A549 (cell line): ENCODE results near the gene TMEM170A. TPM values are rescaled to one million over a fixed set of nuclear protein-coding genes. Genes with fewer than 3 reads are reported as not detected.
A peak's percentile ranks its signal among the peaks of the same experiment; 100 is the strongest.

Source experiments
- ATAC-seq, 2 experiments: fragments of 200-7000 bp in 1 of 2; fragments of >200 bp in 1 of 2; cut with Nextera tagmentation in 1 of 2; cut with Tn5 transposase in 1 of 2; 3 replicates each; pipeline versions ENCODE4 v1.8.0 to v1.9.1; 2018 to 2020; ENCODE audit warnings: mild to moderate bottlenecking in 1 of 2, moderate library complexity in 1 of 2
- CTCF ChIA-PET: fragments of 300-600 bp; sonication (Branson Sonifier 250); formaldehyde crosslinking; extraction: SDS; loops from one replicate; lab custom pipeline; 2021; ENCODE audit warnings: antibody characterized with exemption, inconsistent platforms; lab: Yijun Ruan, JAX
- POLR2A ChIA-PET: fragments of 350-600 bp; formaldehyde crosslinking; extraction: SDS; loops from one replicate; lab custom pipeline; 2021; ENCODE audit warnings: antibody characterized with exemption, inconsistent platforms; lab: Yijun Ruan, JAX
- DNase-seq, 2 experiments: peaks; one replicate each; pipeline versions ENCODE4 v3.0.0 to v3.0.0-alpha.2; 2011 to 2016; ENCODE audit warnings: low read depth in 1 of 2, low spot score in 1 of 2
- FAIRE-seq: peaks from 2 replicates; lab custom pipeline; 2011; peaks lifted over from hg19 to GRCh38; lab: Jason Lieb, UNC
- H3K27ac ChIP-seq, 2 experiments: fragments of >200 bp; sonication (Bioruptor Twin); formaldehyde crosslinking; 3 replicates each; pipeline ENCODE4 v1.5.1; 2016 to 2017
- H3K4me1 ChIP-seq: fragments of >200 bp; sonication (Bioruptor Twin); formaldehyde crosslinking; 3 replicates; pipeline ENCODE4 v1.6.1; 2016
- H3K4me2 ChIP-seq: fragments of >200 bp; sonication (Bioruptor Twin); formaldehyde crosslinking; 3 replicates; pipeline ENCODE4 v1.6.1; 2016
- H3K4me3 ChIP-seq: fragments of >200 bp; sonication (Bioruptor Twin); formaldehyde crosslinking; 3 replicates; pipeline ENCODE4 v1.5.1; 2016
- H3K9me3 ChIP-seq: fragments of >200 bp; sonication (Bioruptor Twin); formaldehyde crosslinking; 3 replicates; pipeline ENCODE4 v1.6.1; 2016
- BCL3 ChIP-seq: fragments of >200 bp; sonication (Bioruptor Twin); formaldehyde crosslinking; IDR thresholded peaks from 3 replicates; pipeline ENCODE4 v1.6.1; 2016
- CEBPB ChIP-seq, 2 experiments: fragments of >200 bp in 1 of 2; sonication (Bioruptor Twin) in 1 of 2; formaldehyde crosslinking in 1 of 2; IDR thresholded peaks; 2 replicates each; pipeline ENCODE4 v1.6.1; 2012 to 2016
- CHD2 ChIP-seq: fragments of 150-350 bp; IDR thresholded peaks from 2 replicates; pipeline ENCODE4 v1.6.1; 2014; ENCODE audit warnings: low read length; ENCODE audit not compliant: partially characterized antibody
- E2F6 ChIP-seq: IDR thresholded peaks from 2 replicates; pipeline ENCODE4 v1.6.1; 2012; ENCODE audit warnings: low read depth, borderline replicate concordance
- FOSL2 ChIP-seq, 2 experiments: fragments of 450-650 bp in 1 of 2; fragments of >200 bp in 1 of 2; sonication (Bioruptor Twin) in 1 of 2; formaldehyde crosslinking; IDR thresholded peaks; 2 replicates each; pipeline versions ENCODE4 v1.5.0 to v1.6.1; 2016 to 2020; ENCODE audit warnings: mild to moderate bottlenecking in 1 of 2, moderate library complexity in 1 of 2
- HES2 ChIP-seq: fragments of >200 bp; sonication (Bioruptor Twin); formaldehyde crosslinking; IDR thresholded peaks from 2 replicates; pipeline ENCODE4 v1.6.1; 2016
- HMGXB4 ChIP-seq: fragments of 250-450 bp; sonication (Bioruptor Pico); IDR thresholded peaks from 2 replicates; pipeline ENCODE4 v1.5.0; 2021; ENCODE audit warnings: mild to moderate bottlenecking, moderate library complexity, borderline replicate concordance
- HOXA7 ChIP-seq: fragments of 250-450 bp; sonication (Bioruptor Pico); IDR thresholded peaks from 2 replicates; pipeline ENCODE4 v1.5.0; 2020; ENCODE audit warnings: mild to moderate bottlenecking, moderate library complexity
- HOXB13 ChIP-seq: fragments of 250-450 bp; sonication (Bioruptor Pico); IDR thresholded peaks from 2 replicates; pipeline ENCODE4 v1.5.0; 2020; ENCODE audit warnings: low read depth, mild to moderate bottlenecking, moderate library complexity
- JUN ChIP-seq, 2 experiments: fragments of >200 bp; sonication (Bioruptor Twin); formaldehyde crosslinking; IDR thresholded peaks; 2 replicates in 1 of 2; 3 replicates in 1 of 2; pipeline ENCODE4 v1.6.1; 2016 to 2017
- KDM1A ChIP-seq: fragments of 200-600 bp; sonication (generic); IDR thresholded peaks from 2 replicates; pipeline ENCODE4 v1.6.1; 2016; ENCODE audit warnings: low read depth, mild to moderate bottlenecking
- MAFK ChIP-seq: fragments of 450-650 bp; IDR thresholded peaks from 2 replicates; pipeline ENCODE4 v1.6.1; 2014; ENCODE audit not compliant: partially characterized antibody
- MAX ChIP-seq: IDR thresholded peaks from 2 replicates; pipeline ENCODE4 v1.6.1; 2012
- MYC ChIP-seq: IDR thresholded peaks from 2 replicates; pipeline ENCODE4 v1.6.1; 2012; ENCODE audit warnings: mild to moderate bottlenecking, inconsistent platforms, low read length, improper control_type of control experiment, borderline replicate concordance
- NPAS2 ChIP-seq: fragments of 250-450 bp; sonication (Bioruptor Pico); IDR thresholded peaks from 2 replicates; pipeline ENCODE4 v1.8.0; 2022; ENCODE audit warnings: mild to moderate bottlenecking, moderate library complexity, borderline replicate concordance
- PHF8 ChIP-seq: fragments of 200-600 bp; sonication (generic); IDR thresholded peaks from 2 replicates; pipeline ENCODE4 v1.6.1; 2016; ENCODE audit warnings: low read depth, mild to moderate bottlenecking, antibody characterized with exemption, moderate library complexity, borderline replicate concordance
- POLR2A ChIP-seq: IDR thresholded peaks from 2 replicates; pipeline ENCODE4 v1.6.1; 2012; ENCODE audit warnings: mild to moderate bottlenecking, low read length
- RAD21 ChIP-seq, 2 experiments: fragments of >200 bp in 1 of 2; sonication (Bioruptor Twin) in 1 of 2; formaldehyde crosslinking in 1 of 2; IDR thresholded peaks in 1 of 2; conservative IDR thresholded peaks in 1 of 2; 2 replicates in 1 of 2; 3 replicates in 1 of 2; pipeline ENCODE4 v1.6.1; 2012 to 2018; ENCODE audit warnings: inconsistent platforms in 1 of 2
- RARB ChIP-seq: fragments of 250-450 bp; sonication (Bioruptor Pico); IDR thresholded peaks from 2 replicates; pipeline ENCODE4 v1.8.0; 2021; ENCODE audit warnings: mild to moderate bottlenecking, moderate library complexity
- RFX5 ChIP-seq: fragments of 450-650 bp; IDR thresholded peaks from 2 replicates; pipeline ENCODE4 v1.7.1; 2014; ENCODE audit warnings: antibody characterized with exemption, mild to moderate bottlenecking, moderate library complexity
- SMC3 ChIP-seq: fragments of >200 bp; sonication (Bioruptor Twin); formaldehyde crosslinking; IDR thresholded peaks from 3 replicates; pipeline ENCODE4 v1.6.1; 2018; ENCODE audit warnings: inconsistent platforms
- SREBF2 ChIP-seq: fragments of 450-650 bp; IDR thresholded peaks from 2 replicates; pipeline ENCODE4 v1.6.1; 2014; ENCODE audit warnings: mild to moderate bottlenecking, moderate library complexity
- TP53 ChIP-seq: fragments of 250-450 bp; sonication (Bioruptor Pico); IDR thresholded peaks from 2 replicates; pipeline ENCODE4 v1.5.0; 2021; ENCODE audit warnings: mild to moderate bottlenecking, moderate library complexity
- ZFP36 ChIP-seq: fragments of 450-650 bp; IDR thresholded peaks from 2 replicates; pipeline ENCODE4 v1.6.1; 2014; ENCODE audit warnings: borderline replicate concordance; ENCODE audit not compliant: partially characterized antibody
- WGBS: methylation state at CpG from one replicate; pipeline ENCODE4 v1.1.6; 2017; ENCODE audit errors: missing lambda C conversion rate; 5-methylcytosine and 5-hydroxymethylcytosine counted together
- polyA minus RNA-seq: library from RNA; depleted of rRNA, polyadenylated mRNA; stranded (reverse); fragments of >200 nt; gene quantifications from 2 replicates; pipeline ENCODE4 v1.2.3, GENCODE V29; 2011; rRNA and poly(A)+ RNA removed
- polyA plus RNA-seq, 4 experiments: library from polyadenylated mRNA; depleted of rRNA in 3 of 4; stranded (reverse); fragments of >200 nt; fragmentation: RNase III in 1 of 4; extraction: RNeasy Plus Mini Kit Qiagen cat#74134 plus additional on column Dnase treatment in 1 of 4; gene quantifications; 2 replicates in 3 of 4; 3 replicates in 1 of 4; pipeline ENCODE4 v1.2.3, GENCODE V29; 2011 to 2017
- TF ChIP-seq, protein P1 (sequence below): fragments of 450-650 bp; IDR thresholded peaks from 2 replicates; pipeline ENCODE4 v1.6.1; 2014; ENCODE audit warnings: antibody characterized with exemption
- TF ChIP-seq, protein P2 (sequence below): fragments of >200 bp; sonication (Bioruptor Twin); formaldehyde crosslinking; IDR thresholded peaks from 3 replicates; pipeline ENCODE4 v1.5.1; 2016

The TMEM170A gene, protein sequence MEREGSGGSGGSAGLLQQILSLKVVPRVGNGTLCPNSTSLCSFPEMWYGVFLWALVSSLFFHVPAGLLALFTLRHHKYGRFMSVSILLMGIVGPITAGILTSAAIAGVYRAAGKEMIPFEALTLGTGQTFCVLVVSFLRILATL
- polyA plus RNA-seq (2011; rRNA removed): 21.2 and 21.7 TPM in 2 replicates
- 11.2 and 13.9 TPM in 2 replicates for polyA plus RNA-seq (2012; cell fraction: cytosol; rRNA removed)
- polyA plus RNA-seq (2012; cell fraction: nucleus; rRNA removed): 7.7 and 10.3 TPM in 2 replicates
- 13.9 to 14.4 TPM (median 14.2 TPM) in 3 replicates for polyA plus RNA-seq (2017; fragmentation: RNase III; extraction: RNeasy Plus Mini Kit Qiagen cat#74134 plus additional on column Dnase treatment)
- polyA minus RNA-seq: 22.2 and 25.2 TPM in 2 replicates

DNA sequence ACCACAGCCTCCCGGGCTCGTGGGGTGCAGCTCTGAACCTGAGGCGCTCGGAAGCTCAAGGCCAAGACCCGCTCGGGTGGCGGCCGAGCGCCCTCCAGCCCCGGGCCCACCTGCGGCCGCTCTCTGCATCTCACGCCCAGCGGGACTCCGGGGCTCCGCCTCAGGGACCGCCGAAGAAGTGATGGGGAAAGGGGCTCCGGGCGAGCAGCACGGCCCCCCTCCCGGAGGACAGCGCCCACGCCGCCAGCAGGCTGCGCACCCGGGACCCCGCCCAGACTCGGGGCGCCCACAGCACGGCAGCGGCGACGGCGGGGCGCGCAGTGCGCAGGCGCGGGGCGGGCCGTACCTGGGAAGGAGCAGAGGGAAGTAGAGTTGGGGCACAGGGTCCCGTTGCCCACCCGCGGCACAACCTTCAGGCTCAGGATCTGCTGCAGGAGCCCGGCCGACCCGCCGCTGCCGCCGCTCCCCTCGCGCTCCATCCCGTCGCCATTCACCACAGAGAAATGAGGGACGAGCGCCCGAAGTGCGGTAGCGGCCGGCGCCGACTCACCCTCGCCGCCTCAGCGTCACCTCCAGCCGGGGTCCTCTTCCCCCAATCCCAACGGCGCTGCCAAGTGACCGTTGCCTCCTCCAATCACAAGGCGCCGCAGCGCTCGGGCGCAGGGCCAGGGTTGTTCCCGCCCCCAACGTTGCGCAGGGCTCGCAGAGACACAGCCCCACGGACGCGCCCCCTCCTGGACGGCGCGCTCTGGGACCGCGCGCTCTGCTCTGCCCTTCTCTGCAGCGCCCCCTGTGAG lies at the start of gene TMEM170A:
TSS of gene TMEM170A (minus strand) at position 568 of the 797 bp plus-strand sequence. CDS start at position 479, 89 bp downstream.
- Histone ChIP-seq H3K4me3 (peak within 1 kb of the TSS; percentile 97), H3K9me3 (no peaks in the 10 kb centered on the region), H3K4me2 (peak within 1 kb of the TSS; percentile 88), H3K4me1 (peaks cover 20% of the 10 kb centered on the region; the same call in 2 of the 3 replicates), H3K27ac (peak within 1 kb of the TSS; percentile 94 to 95)
- ATAC-seq (peak; percentile 95 to 98), FAIRE-seq (no peak), DNase-seq (peak; percentile 94 to 99)
- TF ChIP-seq SREBF2 (no peak), KDM1A (no peak), JUN (IDR thresholded peaks at IDR 0.05) (peak; percentile 91 to 92), CHD2 (no peak), ZFP36 (no peak), RAD21 (conservative IDR thresholded peaks at IDR 0.05 in 1 of 2, IDR thresholded peaks at IDR 0.05 in 1 of 2) (peak; percentile 53 to 74), MYC (peak; percentile 79), CEBPB (IDR thresholded peaks at IDR 0.05) (peak in 1 of 2 experiments; percentile 50; a peak in 1 of 4 replicates), MAX (peak; percentile 87), SMC3 (peak; percentile 88), BCL3 (peak; percentile 95), HMGXB4 (peak; percentile 73; the same call in 1 of the 2 replicates), POLR2A (peak; percentile 98), HOXB13 (CRISPR knock-in tag) (no peak), MAFK (no peak), E2F6 (0 out of 2 replicates have a peak, but pooled peaks have one; percentile 36), TP53 (CRISPR knock-in tag) (no peak), RARB (CRISPR knock-in tag) (no peak), RFX5 (peak; percentile 44; the same call in 1 of the 2 replicates), FOSL2 (IDR thresholded peaks at IDR 0.05) (no peak), FOSL2 (CRISPR knock-in tag; IDR thresholded peaks at IDR 0.05) (peak; percentile 38; the same call in 1 of the 2 replicates), HES2 (no peak), PHF8 (peak; percentile 96), HOXA7 (CRISPR knock-in tag) (no peak), NPAS2 (CRISPR knock-in tag) (no peak)
- TF ChIP-seq, protein P1, sequence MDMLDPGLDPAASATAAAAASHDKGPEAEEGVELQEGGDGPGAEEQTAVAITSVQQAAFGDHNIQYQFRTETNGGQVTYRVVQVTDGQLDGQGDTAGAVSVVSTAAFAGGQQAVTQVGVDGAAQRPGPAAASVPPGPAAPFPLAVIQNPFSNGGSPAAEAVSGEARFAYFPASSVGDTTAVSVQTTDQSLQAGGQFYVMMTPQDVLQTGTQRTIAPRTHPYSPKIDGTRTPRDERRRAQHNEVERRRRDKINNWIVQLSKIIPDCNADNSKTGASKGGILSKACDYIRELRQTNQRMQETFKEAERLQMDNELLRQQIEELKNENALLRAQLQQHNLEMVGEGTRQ: peak; percentile 27; the same call in 1 of the 2 replicates
- TF ChIP-seq, protein P2, sequence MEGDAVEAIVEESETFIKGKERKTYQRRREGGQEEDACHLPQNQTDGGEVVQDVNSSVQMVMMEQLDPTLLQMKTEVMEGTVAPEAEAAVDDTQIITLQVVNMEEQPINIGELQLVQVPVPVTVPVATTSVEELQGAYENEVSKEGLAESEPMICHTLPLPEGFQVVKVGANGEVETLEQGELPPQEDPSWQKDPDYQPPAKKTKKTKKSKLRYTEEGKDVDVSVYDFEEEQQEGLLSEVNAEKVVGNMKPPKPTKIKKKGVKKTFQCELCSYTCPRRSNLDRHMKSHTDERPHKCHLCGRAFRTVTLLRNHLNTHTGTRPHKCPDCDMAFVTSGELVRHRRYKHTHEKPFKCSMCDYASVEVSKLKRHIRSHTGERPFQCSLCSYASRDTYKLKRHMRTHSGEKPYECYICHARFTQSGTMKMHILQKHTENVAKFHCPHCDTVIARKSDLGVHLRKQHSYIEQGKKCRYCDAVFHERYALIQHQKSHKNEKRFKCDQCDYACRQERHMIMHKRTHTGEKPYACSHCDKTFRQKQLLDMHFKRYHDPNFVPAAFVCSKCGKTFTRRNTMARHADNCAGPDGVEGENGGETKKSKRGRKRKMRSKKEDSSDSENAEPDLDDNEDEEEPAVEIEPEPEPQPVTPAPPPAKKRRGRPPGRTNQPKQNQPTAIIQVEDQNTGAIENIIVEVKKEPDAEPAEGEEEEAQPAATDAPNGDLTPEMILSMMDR: peak; percentile 100
- 2% methylated on average over 46 of the region's 89 CpGs for WGBS
- ChIA-PET CTCF (interaction anchor here (0.6 to 15.3 kb wide), 47 partner anchors 8 to 480 kb away, joined by 3 to 209 read pairs (median 4); partner anchors contain the start of genes CHST6, TERF2IP, TMEM231 and WDR59), POLR2A (interaction anchor here (0.9 to 1.2 kb wide), 2 partner anchors 30 to 53 kb away, joined by 3 to 8 read pairs; partner anchors contain the start of gene CFDP1)
